Aorta (tissue), 5 donors: ENCODE results near the gene ACSL6. TPM values are rescaled to one million over a fixed set of nuclear protein-coding genes. Genes with fewer than 3 reads are reported as not detected.
A peak's percentile ranks its signal among the peaks of the same experiment; 100 is the strongest.

Experiments
- ATAC-seq: fragments of 200-7000 bp; cut with Tn5 transposase; one replicate; pipeline ENCODE4 v1.9.1; 2022; ENCODE audit warnings: moderate library complexity; ENCODE audit not compliant: low FRiP score
- DNase-seq, 2 donors: peaks; one replicate each; pipeline ENCODE4 v3.0.0-alpha.2; 2020
- H3K27ac ChIP-seq, 2 donors: one replicate each; pipeline ENCODE4 v1.5.1; 2013; ENCODE audit warnings: low read length in 2 of 2, mild to moderate bottlenecking in 2 of 2, moderate library complexity in 2 of 2, control low read depth in 1 of 2, inconsistent platforms in 1 of 2, low read depth in 1 of 2
- H3K27me3 ChIP-seq, 2 donors: one replicate each; pipeline ENCODE4 v1.6.1; 2013; ENCODE audit warnings: control low read depth in 1 of 2, low read length in 1 of 2, mild to moderate bottlenecking in 1 of 2, moderate library complexity in 1 of 2; ENCODE audit not compliant: insufficient read depth in 2 of 2, control insufficient read depth in 1 of 2
- H3K36me3 ChIP-seq, 2 donors: one replicate each; pipeline ENCODE4 v1.6.1; 2013; ENCODE audit warnings: control low read depth in 1 of 2, low read length in 1 of 2, mild to moderate bottlenecking in 1 of 2; ENCODE audit not compliant: insufficient read depth in 2 of 2, control insufficient read depth in 1 of 2
- H3K4me1 ChIP-seq, 2 donors: one replicate each; pipeline ENCODE4 v1.6.1; 2013; ENCODE audit warnings: low read length in 2 of 2, control low read depth in 1 of 2, mild to moderate bottlenecking in 1 of 2, moderate library complexity in 1 of 2; ENCODE audit not compliant: insufficient read depth in 2 of 2, control insufficient read depth in 1 of 2
- H3K4me3 ChIP-seq, 2 donors: one replicate each; pipeline ENCODE4 v1.5.1; 2013; ENCODE audit warnings: low read length in 2 of 2, control low read depth in 1 of 2, mild to moderate bottlenecking in 1 of 2
- H3K9me3 ChIP-seq: one replicate; pipeline ENCODE4 v1.6.1; 2013; ENCODE audit warnings: mild to moderate bottlenecking, low read length; ENCODE audit not compliant: control insufficient read depth
- WGBS, 2 donors: extraction: QIAGEN DNeasy Blood & Tissue Kit; methylation state at CpG; one replicate each; pipeline ENCODE4 v1.1.7; 2013; 5-methylcytosine and 5-hydroxymethylcytosine counted together
- intact Hi-C, 2 donors: fragments of 100-400 bp; cut with DNase I; formaldehyde crosslinking; loops; one replicate each; pipeline versions ENCODE4 v1.14.2 to v1.15.0; 2022
- polyA plus RNA-seq, 2 donors: library from polyadenylated mRNA; stranded (reverse); fragments of 200-250 nt; gene quantifications; one replicate each; pipeline ENCODE4 v1.2.3, GENCODE V29; 2013
- total RNA-seq, 2 donors: library from RNA; stranded (reverse); fragmentation: NEBNext Ultra II Directional; extraction: Animal tissue kit (Norgen Biotek cat#: 25700); gene quantifications; one replicate each; pipeline ENCODE4 v1.2.1, GENCODE V29; 2021
- donor health status: healthy with polysubstance abuse.
- donor health status: Bipolar disorder and iron deficiency.
- donor health status: DM: no; HTN: no; CAD: no.
- donor health status: DM: no; HTN: no; CAD: no.
- donor health status: DM: yes; HTN: yes; CAD: no.

Gene ACSL6
- total and polyA plus RNA-seq, 4 donors, result 0.03 to 2.3 (median 0.27) TPM

DNA sequence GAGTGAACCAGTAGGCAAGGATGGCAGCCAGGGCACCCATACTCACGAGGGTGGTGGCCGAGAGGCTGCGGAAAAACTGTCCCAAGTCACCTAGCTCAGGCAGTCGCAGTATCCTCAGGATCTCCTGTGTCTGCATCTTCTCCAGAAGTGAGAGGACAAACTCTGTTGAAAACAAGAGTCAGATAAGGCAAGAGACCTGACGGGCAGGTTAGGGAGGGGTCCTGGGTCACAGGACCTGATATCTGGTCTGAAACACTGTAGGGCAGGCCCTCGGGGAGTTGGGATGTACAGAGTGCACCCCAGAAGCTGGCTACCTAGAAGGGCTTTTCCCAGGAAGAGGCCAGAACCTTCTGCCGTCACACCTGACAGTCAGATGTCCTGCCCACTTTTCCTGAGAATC lies 17.4 kb downstream of the ACSL6 start:
- H3K27ac ChIP-seq, result no peak overlapping the region
- ATAC-seq (no peak), DNase-seq (no peak)
- H3K4me1 ChIP-seq, result no peaks in the 10 kb centered on the region
- intact Hi-C loops, result loop anchor here in 1 of 2 donors (10.0 kb wide), 1 partner anchor 159 kb away; no protein-coding TSS in a partner anchor
- H3K36me3 ChIP-seq, result no peaks in the 10 kb centered on the region
- no peaks in the 10 kb centered on the region for H3K9me3 ChIP-seq
- H3K4me3 ChIP-seq, result no peak overlapping the region
- no peaks in the 10 kb centered on the region for H3K27me3 ChIP-seq
- 82 to 91% methylated on average over 7 of the region's 7 CpGs for WGBS, 2 donors

DNA sequence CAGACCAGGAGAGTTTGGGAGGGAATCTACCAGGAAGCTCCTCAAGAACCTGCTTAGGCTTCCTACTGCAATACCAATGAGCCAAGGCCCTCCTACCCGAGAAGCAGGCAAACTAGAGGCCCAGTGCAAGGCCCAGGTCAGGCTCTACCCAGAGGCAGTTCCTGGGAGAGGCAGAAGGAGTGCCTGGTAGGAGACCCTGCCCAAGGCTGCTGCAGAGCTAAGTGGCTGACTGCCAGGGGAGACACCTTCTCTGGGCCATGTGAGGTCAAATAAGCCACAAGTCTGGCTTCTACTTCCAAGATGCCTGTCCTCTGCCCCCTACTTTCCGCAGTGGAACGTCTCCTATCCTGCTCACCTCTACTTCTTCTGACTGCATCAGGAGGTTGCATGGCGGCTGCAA lies 17.8 kb downstream of the ACSL6 start:
- no peak overlapping the region for H3K27ac ChIP-seq
- intact Hi-C loops, result loop anchor here in 1 of 2 donors (10.0 kb wide), 1 partner anchor 159 kb away; no protein-coding TSS in a partner anchor
- no peaks in the 10 kb centered on the region for H3K36me3 ChIP-seq
- ATAC-seq (no peak), DNase-seq (peak; percentile 17 to 44)
- H3K27me3 ChIP-seq, result no peaks in the 10 kb centered on the region
- H3K4me3 ChIP-seq, result no peak overlapping the region
- H3K4me1 ChIP-seq, result no peaks in the 10 kb centered on the region
- H3K9me3 ChIP-seq, result no peaks in the 10 kb centered on the region
- 94 to 100% methylated on average over 4 of the region's 4 CpGs for WGBS, 2 donors

DNA sequence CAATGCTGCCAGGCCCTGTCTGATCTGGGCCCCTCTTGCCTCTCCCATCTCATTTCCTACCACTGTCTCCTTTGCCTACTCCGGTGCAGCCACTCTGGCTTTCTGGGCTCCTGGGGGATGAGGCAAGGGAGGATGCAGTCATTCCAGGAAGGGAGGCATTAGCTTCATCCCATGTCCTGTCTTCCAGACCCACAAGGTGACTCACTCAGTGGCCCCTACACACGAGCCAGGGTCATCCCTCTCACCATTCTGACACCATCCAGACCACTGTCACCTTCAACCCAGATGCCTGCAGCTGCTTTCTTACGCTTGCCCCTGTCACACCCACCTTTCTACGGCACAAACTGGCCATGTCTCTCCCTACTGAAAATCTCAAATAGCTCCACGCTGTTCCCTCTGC lies 19.1 kb downstream of the ACSL6 start:
- 87 to 90% methylated on average over 5 of the region's 5 CpGs for WGBS, 2 donors

DNA sequence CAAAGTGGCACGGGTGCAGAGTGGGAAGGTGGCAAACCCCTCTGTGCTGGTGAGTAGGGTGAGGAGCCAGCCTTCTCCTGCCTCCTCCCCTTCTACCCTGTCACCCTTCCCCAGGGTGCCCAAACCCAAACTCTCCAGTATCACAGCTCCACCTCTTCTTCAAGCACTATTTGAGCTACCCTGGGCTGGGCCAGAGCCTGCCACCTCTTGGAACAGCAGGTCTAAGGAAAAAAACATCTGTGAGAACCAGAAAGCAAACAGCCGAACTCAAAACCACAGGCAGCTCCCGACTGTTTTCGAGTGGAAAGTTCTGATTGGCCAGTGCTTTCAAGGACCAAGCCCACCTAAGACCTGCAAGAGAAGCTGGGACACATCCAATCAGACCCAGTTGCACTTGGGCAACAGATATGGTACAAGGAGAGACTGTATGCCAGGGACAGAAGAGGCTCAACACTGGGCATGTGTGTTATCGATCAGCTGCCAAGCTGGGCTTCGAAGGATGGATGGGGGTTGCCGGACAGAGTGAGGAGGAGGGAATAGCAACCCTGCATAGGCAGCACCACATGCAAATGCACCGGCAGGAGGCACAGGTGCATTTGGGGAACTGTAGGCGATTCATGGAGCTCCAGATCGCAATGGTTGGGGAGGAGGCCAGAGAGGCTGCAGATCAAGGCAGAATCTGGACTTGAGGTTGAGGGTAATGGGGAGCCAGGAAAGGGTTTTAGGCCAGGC lies 19.7 kb downstream of the ACSL6 start:
- 52 to 53% methylated on average over 10 of the region's 10 CpGs for WGBS, 2 donors
- Histone ChIP-seq H3K27me3 (no peaks in the 10 kb centered on the region), H3K4me1 (no peaks in the 10 kb centered on the region), H3K4me3 (no peak overlapping the region), H3K9me3 (no peaks in the 10 kb centered on the region), H3K36me3 (no peaks in the 10 kb centered on the region), H3K27ac (no peak overlapping the region)
- ATAC-seq (no peak), DNase-seq (peak; percentile 14 to 41)
- intact Hi-C loops, result loop anchor here in 1 of 2 donors (10.0 kb wide), 1 partner anchor 157 kb away; no protein-coding TSS in a partner anchor

More for the DNA sequence above, 19.1 kb downstream of the ACSL6 start:
- Histone ChIP-seq H3K27me3 (no peaks in the 10 kb centered on the region), H3K27ac (no peak overlapping the region), H3K36me3 (no peaks in the 10 kb centered on the region), H3K4me1 (no peaks in the 10 kb centered on the region), H3K9me3 (no peaks in the 10 kb centered on the region), H3K4me3 (no peak overlapping the region)
- peak in 1 of 2 donors; percentile 20 for DNase-seq
- intact Hi-C loops, result loop anchor here in 1 of 2 donors (10.0 kb wide), 1 partner anchor 158 kb away; no protein-coding TSS in a partner anchor
- ATAC-seq, result no peak

DNA sequence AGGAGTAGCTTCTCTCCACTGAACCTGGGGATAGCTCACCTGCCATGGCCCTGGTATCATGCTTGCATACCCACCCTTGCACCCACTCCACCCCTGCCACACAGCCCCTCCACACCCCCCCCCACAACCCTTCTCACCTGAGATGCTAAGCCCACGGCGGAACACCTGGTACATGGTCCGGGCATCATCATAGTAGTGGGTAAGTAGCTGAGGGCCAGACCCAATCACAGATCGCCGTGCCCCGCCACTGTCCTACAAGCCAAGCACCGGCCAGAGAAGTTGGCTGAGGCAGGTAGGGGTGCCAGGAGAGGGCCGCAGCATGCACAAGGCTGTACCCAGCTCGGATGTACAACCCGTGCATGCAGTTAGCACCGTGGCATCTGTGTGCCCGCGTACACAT lies 20.7 kb downstream of the ACSL6 start:
- no peaks in the 10 kb centered on the region for H3K27me3 ChIP-seq
- ATAC-seq (no peak), DNase-seq (peak; percentile 32 to 53)
- no peak overlapping the region for H3K27ac ChIP-seq
- H3K4me1 ChIP-seq, result no peaks in the 10 kb centered on the region
- H3K36me3 ChIP-seq, result no peaks in the 10 kb centered on the region
- intact Hi-C loops, result loop anchor here in 1 of 2 donors (10.0 kb wide), 1 partner anchor 156 kb away; no protein-coding TSS in a partner anchor
- no peak overlapping the region for H3K4me3 ChIP-seq
- WGBS, 2 donors, result 91 to 96% methylated on average over 13 of the region's 13 CpGs
- H3K9me3 ChIP-seq, result no peaks in the 10 kb centered on the region

DNA sequence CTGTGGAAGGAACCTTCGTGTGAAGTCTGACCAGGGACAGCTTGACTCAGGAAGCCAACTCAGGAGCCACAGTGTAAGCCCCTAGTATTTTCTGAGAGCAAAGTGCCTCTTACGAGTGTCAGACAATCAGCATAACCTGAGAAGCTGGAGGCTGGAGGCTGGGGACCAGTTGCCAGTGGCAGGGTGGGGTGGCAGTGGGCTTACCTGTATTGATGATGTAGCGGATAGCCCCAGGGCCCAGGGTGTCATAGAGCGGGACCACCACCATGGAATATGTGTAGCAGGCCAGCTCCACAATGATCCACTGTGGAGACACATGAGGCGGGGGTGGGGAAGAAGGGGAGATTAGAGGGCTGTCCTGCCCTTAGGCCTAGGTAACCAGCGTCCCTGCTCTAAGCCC lies 22.9 kb downstream of the ACSL6 start:
- 93 to 97% methylated on average over 6 of the region's 6 CpGs for WGBS, 2 donors
- Histone ChIP-seq H3K27me3 (no peaks in the 10 kb centered on the region), H3K4me1 (no peaks in the 10 kb centered on the region), H3K27ac (no peak overlapping the region), H3K36me3 (no peaks in the 10 kb centered on the region), H3K9me3 (no peaks in the 10 kb centered on the region), H3K4me3 (no peak overlapping the region)
- ATAC-seq (no peak), DNase-seq (peak in 1 of 2 donors; percentile 48)
- intact Hi-C loops, result no loop called here

DNA sequence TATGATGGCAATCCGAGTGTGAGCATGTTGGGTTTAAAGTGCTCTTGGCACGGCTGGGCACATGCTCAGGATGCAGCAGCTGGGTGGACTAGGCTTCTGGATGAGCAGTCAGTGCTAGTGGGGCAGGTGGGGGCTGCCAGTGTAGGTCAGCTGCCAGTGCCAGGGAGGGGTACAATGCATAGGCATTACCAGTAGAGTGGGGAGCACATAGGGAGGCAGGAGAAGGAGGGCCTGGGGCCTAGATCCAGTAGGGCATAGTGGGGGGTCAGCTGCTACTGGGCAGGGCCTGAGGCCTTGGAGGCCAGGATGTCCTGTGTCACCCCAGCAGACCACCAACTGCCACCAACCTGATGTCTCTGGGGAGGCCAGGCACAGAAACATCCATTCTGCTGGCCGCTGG lies 24.2 kb downstream of the ACSL6 start:
- no peak for ATAC-seq
- WGBS, 2 donors, result 82 to 88% methylated on average over 3 of the region's 3 CpGs
- intact Hi-C loops, result no loop called here
- Histone ChIP-seq H3K4me1 (no peaks in the 10 kb centered on the region), H3K4me3 (no peak overlapping the region), H3K27me3 (no peaks in the 10 kb centered on the region), H3K9me3 (no peaks in the 10 kb centered on the region), H3K27ac (no peak overlapping the region), H3K36me3 (no peaks in the 10 kb centered on the region)
- DNase-seq, result peak; percentile 3 to 29

DNA sequence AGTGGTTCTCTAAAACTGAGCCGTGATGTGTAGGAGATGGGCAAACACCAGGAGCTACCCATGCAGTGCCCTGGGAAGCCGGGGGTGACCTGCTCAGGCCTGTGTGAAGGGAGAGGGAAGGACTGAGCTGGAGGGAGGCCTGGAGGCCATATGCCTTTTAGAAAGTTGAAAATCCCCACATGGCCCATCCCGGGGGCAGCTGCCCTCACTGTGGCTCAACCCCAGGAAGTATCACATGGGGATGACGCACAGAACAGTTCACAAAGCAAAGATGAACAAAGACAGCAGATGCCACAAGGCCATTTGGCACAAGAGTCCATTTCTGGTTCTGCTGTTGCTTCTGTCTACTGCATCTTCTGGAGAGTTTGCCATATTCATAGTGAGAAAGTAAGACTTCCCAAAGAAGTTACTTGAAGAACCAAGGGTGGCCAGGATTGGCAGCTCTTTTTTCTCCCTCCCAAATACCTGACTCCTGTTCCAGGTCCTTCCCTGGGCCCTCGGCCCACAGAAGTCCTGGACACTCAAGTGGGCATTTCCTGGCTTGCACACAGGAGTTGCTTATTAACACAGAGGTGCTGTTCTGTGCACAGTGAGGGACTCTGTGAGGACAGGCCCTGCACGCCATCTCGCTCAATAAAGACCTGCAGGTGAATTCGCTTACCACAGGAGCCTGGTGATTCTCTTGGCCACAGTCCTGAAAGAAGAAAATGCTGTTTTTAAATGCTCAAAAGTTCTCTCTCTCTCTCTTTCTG lies 25.1 kb downstream of the ACSL6 start:
- Histone ChIP-seq H3K9me3 (no peaks in the 10 kb centered on the region), H3K4me3 (no peak overlapping the region), H3K36me3 (no peaks in the 10 kb centered on the region), H3K27ac (no peak overlapping the region), H3K4me1 (no peaks in the 10 kb centered on the region), H3K27me3 (no peaks in the 10 kb centered on the region)
- no peak for ATAC-seq
- WGBS, 2 donors, result 92 to 95% methylated on average over 8 of the region's 8 CpGs
- intact Hi-C loops, result no loop called here
- peak in 1 of 2 donors; percentile 36 for DNase-seq
